ENCODE results near the gene CDKL4.

GRCh38 chr2:39194686-39195085 lies 49.1 kb downstream of the CDKL4 start:
- TF ChIP-seq CTCF (IDR thresholded peaks at IDR 0.05) (no peak), POLR2A (IDR thresholded peaks at IDR 0.05) (no peak)
